Measurements from ENCODE around the gene CCSER2. TPM values are rescaled to one million over a fixed set of nuclear protein-coding genes. Genes with fewer than 3 reads are reported as not detected.

Gene CCSER2
- total RNA-seq, 2 experiments from 2014 or later = 80.2 to 87.9 TPM

DNA sequence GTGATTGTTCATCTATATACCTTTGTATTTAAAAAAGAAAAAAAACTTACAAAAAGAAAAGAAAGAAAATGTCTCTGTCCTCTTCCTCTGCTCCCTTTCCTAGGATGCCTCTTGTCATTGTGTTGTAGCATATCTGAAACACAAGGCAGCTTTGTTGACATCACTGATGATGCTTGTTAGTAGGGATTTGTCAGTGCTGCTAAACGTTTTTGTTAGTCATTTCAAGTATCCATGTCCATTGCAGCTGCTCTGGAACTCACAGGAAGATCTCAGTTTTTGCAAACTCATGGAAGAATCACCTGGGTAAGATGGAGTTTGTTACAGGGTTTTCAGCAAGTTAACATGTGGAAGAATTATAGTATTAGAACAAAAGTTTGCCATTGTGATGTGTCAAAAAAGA, 123.6 kb downstream of the CCSER2 start:
- POLR2A ChIA-PET = no interaction called here
- no peak for DNase-seq
- Mint-ChIP-seq H3K36me3 (ENCODE audit: low read depth) (peaks cover 47% of the 10 kb centered on the region), H3K4me3 (no peak overlapping the region), H3K4me1 (no peaks in the 10 kb centered on the region), H3K27me3 (no peaks in the 10 kb centered on the region), H3K27ac (no peak overlapping the region), H3K9me3 (no peaks in the 10 kb centered on the region)
- CTCF ChIA-PET = no interaction called here

- peaks cover 41% of the 10 kb centered on the region for H3K36me3 Mint-ChIP-seq (ENCODE audit: low read depth)
- no peak overlapping the region for H3K27ac Mint-ChIP-seq
- no peak for DNase-seq
- POLR2A ChIA-PET = no interaction called here
- CTCF ChIA-PET = interaction anchor here (0.6 to 1.3 kb wide), 2 partner anchors 23 to 125 kb away, joined by 3 read pairs; no protein-coding TSS in a partner anchor
- no peaks in the 10 kb centered on the region for H3K4me1 Mint-ChIP-seq
- no peaks in the 10 kb centered on the region for H3K9me3 Mint-ChIP-seq
- H3K4me3 Mint-ChIP-seq = no peak overlapping the region
- H3K27me3 Mint-ChIP-seq = no peaks in the 10 kb centered on the region
These were observed 124.9 kb downstream of the CCSER2 start for GRCh38 chr10:84453303-84453702.

DNA sequence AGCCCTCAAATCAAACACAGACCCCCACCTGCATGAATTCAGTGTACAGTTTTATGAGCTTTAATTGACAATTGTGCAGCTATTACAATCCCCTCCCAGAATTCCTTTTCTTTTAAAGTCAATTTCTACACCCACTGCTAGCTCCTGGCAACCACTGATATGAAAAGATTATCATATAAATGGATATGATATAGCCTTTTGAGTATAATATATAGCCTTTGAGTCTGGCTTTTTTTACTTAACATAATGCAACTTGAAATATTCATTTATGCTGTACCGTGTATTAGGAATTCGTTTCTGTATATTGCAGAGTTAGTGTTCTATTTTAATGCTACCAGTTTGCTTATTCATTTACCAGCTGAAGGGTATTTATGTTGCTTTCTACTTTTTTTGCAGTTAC, 127.7 kb downstream of the CCSER2 start:
- POLR2A ChIA-PET = no interaction called here
- Mint-ChIP-seq H3K27ac (no peak overlapping the region), H3K4me3 (no peak overlapping the region), H3K36me3 (ENCODE audit: low read depth) (peaks cover 50% of the 10 kb centered on the region), H3K9me3 (peaks cover 3% of the 10 kb centered on the region), H3K27me3 (no peaks in the 10 kb centered on the region), H3K4me1 (no peaks in the 10 kb centered on the region)
- no peak for DNase-seq
- CTCF ChIA-PET = interaction anchor here (0.7 kb wide), 1 partner anchor 33 kb away, joined by 3 read pairs; no protein-coding TSS in a partner anchor

DNA sequence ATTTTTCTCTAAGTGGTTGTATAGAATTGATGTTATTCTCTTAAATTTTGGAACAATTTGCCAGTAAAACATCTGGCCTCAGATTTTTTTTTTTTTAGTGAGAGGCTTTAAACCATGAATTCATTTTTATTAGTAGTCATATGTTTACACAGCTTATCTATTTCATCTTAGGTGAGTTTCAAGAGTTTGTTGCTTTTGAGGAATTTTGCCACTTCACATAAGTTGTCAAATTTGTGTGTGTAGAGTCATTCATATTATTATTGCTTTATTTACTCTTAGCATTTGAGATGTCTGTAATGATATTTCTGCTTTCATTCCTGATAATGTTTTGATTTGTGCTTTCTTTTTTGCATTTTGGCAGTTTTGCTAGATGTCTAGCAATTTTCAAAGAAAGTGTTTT, 132.1 kb downstream of the CCSER2 start:
- peaks cover 49% of the 10 kb centered on the region for H3K36me3 Mint-ChIP-seq (ENCODE audit: low read depth)
- no peak overlapping the region for H3K27ac Mint-ChIP-seq
- ChIA-PET CTCF (no interaction called here), POLR2A (no interaction called here)
- no peaks in the 10 kb centered on the region for H3K27me3 Mint-ChIP-seq
- no peaks in the 10 kb centered on the region for H3K4me1 Mint-ChIP-seq
- no peak overlapping the region for H3K4me3 Mint-ChIP-seq
- peaks cover 3% of the 10 kb centered on the region for H3K9me3 Mint-ChIP-seq
- DNase-seq = no peak

DNA sequence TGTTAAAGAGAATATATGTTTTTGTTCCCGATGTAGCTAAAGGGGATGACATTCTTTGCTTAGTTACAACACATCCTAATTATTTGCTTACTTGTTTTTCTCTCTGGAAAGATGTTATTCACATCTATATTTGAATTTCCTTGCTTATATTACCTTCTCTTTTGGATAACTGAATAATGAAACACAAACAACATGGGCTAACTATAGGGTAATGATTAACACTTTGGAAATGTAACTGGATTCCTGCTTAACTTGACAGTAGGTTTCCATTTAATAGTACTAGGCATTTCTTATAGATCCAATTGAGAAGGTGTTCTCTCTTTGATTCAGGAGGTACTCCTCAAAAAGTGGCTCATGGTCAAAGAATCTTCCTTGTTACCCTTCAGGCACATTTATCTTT, 141.1 kb downstream of the CCSER2 start:
- no peak for DNase-seq
- H3K36me3 Mint-ChIP-seq (ENCODE audit: low read depth) = peaks cover 40% of the 10 kb centered on the region
- H3K27me3 Mint-ChIP-seq = no peaks in the 10 kb centered on the region
- no peaks in the 10 kb centered on the region for H3K9me3 Mint-ChIP-seq
- ChIA-PET POLR2A (no interaction called here), CTCF (interaction anchor here (0.8 to 1.7 kb wide), 2 partner anchors 40 to 68 kb away, joined by 3 to 6 read pairs; no protein-coding TSS in a partner anchor)
- no peaks in the 10 kb centered on the region for H3K4me1 Mint-ChIP-seq
- no peak overlapping the region for H3K27ac Mint-ChIP-seq
- no peak overlapping the region for H3K4me3 Mint-ChIP-seq

DNA sequence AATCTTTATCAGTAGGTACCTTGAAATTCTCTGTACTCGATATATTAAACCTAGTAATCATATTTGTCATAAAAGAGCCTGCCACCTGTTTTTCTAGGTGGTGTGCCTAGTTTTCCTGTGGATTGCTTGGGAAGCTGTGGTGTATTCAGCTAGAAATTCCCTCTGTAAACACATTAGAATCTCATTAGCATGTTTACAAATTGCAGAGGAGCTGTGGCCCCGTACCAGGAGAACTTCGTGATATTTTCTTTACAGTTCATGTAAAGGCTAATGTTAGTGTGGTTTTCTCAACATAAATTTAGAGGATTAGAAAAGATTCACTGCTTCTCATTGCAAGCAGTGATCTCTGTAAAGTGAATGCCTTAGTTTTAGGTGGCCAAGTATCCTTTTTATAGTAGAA, 144.7 kb downstream of the CCSER2 start:
- DNase-seq = no peak
- H3K27ac Mint-ChIP-seq = no peak overlapping the region
- H3K4me1 Mint-ChIP-seq = peaks cover 5% of the 10 kb centered on the region
- POLR2A ChIA-PET = no interaction called here
- H3K4me3 Mint-ChIP-seq = no peak overlapping the region
- no peaks in the 10 kb centered on the region for H3K27me3 Mint-ChIP-seq
- CTCF ChIA-PET = no interaction called here
- H3K9me3 Mint-ChIP-seq = no peaks in the 10 kb centered on the region
- H3K36me3 Mint-ChIP-seq (ENCODE audit: low read depth) = peaks cover 24% of the 10 kb centered on the region

DNA sequence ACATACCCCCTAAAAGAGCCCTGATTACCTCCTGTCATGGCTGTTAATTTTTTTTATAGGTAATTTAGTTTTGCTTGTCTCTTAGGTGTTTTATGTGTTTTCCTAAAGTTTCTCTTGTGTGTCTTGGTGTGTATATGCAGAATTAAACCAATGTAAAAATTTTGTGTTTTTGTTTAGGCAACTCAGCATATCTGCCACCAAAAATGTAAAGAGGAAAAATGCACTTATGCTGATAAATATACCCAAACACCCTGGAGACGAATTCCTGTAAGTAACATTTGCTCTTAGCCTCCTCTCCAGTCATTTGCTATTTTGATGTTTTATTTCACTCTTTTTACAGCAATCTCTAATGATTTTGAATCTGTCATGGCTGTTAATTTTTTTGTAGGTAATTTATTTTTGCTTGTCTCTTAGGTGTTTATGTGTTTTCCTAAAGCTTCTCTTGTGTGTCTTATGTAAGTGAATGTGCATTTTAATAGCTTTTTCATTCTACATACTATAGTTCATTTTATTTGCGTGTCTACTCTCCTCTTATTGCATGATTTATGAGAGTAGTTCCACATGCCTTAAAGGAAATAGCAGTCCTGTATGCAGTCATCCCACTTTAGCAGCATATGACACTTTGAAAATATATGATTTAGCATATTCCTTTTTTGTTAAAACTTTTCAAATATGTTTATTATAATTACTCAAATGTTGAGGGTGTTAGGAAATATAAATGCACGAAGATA, 149.2 kb downstream of the CCSER2 start:
- DNase-seq = no peak
- H3K9me3 Mint-ChIP-seq = no peaks in the 10 kb centered on the region
- H3K36me3 Mint-ChIP-seq (ENCODE audit: low read depth) = peaks cover 29% of the 10 kb centered on the region
- H3K4me3 Mint-ChIP-seq = no peak overlapping the region
- H3K27me3 Mint-ChIP-seq = no peaks in the 10 kb centered on the region
- H3K27ac Mint-ChIP-seq = no peak overlapping the region
- CTCF ChIA-PET = interaction anchor here (0.9 to 2.5 kb wide), 2 partner anchors 48 to 60 kb away, joined by 3 to 8 read pairs; no protein-coding TSS in a partner anchor
- H3K4me1 Mint-ChIP-seq = peaks cover 11% of the 10 kb centered on the region
- POLR2A ChIA-PET = interaction anchor here (1.1 kb wide), 1 partner anchor 148 kb away, joined by 3 read pairs; no protein-coding TSS in a partner anchor

DNA sequence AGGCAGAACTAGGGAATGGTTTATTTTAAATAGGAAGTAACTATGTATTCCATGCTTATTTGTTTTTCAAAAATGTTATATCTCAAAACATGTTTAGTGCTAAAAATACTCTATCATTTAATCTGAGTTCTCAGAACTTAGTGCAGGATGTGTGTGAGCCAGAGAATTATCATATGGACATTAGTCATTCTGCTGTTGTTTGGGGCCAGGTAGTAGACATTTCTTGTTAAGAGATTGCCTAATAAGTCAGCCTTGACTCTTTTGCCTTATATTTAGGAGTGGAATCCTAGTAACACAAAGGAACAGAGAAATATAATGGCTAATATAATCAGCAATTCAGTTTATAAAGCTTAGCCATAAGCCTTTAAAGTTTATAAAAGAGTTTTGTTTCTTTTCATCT, 149.8 kb downstream of the CCSER2 start:
- H3K36me3 Mint-ChIP-seq (ENCODE audit: low read depth) = peaks cover 29% of the 10 kb centered on the region
- peaks cover 11% of the 10 kb centered on the region for H3K4me1 Mint-ChIP-seq
- no peak overlapping the region for H3K4me3 Mint-ChIP-seq
- ChIA-PET CTCF (interaction anchor here (0.9 to 2.5 kb wide), 2 partner anchors 16 to 48 kb away, joined by 3 to 8 read pairs; no protein-coding TSS in a partner anchor), POLR2A (no interaction called here)
- H3K27me3 Mint-ChIP-seq = no peaks in the 10 kb centered on the region
- no peak for DNase-seq
- H3K27ac Mint-ChIP-seq = no peak overlapping the region
- no peaks in the 10 kb centered on the region for H3K9me3 Mint-ChIP-seq

DNA sequence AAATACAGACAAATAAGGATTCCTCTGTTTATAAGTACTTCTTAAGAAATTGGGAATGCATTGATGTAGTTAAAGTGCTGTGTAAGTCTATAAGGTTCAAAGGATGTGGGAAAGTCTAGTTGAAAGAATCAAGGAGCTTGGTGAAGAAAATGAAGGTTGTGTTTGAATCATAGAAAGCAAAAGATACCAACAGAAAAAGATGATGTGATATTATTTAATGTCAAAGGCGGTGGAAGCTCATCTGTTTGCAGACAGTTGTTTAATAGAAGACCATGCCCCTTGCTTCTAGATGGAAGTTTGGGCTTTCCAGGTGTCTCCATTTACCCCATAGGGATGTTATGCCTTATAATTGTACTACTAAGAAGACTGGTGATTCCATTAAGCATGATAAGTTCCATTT, 150.3 kb downstream of the CCSER2 start:
- peaks cover 11% of the 10 kb centered on the region for H3K4me1 Mint-ChIP-seq
- CTCF ChIA-PET = interaction anchor here (0.9 to 2.5 kb wide), 2 partner anchors 17 to 49 kb away, joined by 3 to 8 read pairs; no protein-coding TSS in a partner anchor
- peaks cover 29% of the 10 kb centered on the region for H3K36me3 Mint-ChIP-seq (ENCODE audit: low read depth)
- H3K27me3 Mint-ChIP-seq = no peaks in the 10 kb centered on the region
- no peaks in the 10 kb centered on the region for H3K9me3 Mint-ChIP-seq
- no peak for DNase-seq
- H3K4me3 Mint-ChIP-seq = no peak overlapping the region
- POLR2A ChIA-PET = no interaction called here
- no peak overlapping the region for H3K27ac Mint-ChIP-seq

DNA sequence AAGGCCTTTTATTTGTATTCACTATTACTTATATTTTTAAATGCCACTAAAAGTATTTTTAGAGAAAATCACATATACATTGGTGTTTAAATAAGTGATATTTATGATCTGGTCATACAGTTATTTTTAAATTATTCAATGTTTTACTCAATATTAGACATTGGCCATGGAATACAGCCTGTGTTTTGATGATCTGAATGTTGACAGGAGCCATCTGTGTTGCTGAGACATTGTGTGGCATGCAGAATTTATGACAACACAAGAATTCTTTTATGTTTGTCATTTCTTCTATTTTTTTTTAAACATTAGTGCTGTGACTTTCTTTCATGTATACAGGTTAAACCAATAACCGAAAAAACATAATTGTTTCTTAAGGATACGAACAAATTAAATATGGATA, 156.2 kb downstream of the CCSER2 start:
- H3K4me1 Mint-ChIP-seq = no peaks in the 10 kb centered on the region
- H3K27ac Mint-ChIP-seq = no peak overlapping the region
- POLR2A ChIA-PET = no interaction called here
- no peak for DNase-seq
- H3K4me3 Mint-ChIP-seq = no peak overlapping the region
- no peaks in the 10 kb centered on the region for H3K27me3 Mint-ChIP-seq
- CTCF ChIA-PET = no interaction called here
- H3K9me3 Mint-ChIP-seq = peaks cover 7% of the 10 kb centered on the region
- peaks cover 48% of the 10 kb centered on the region for H3K36me3 Mint-ChIP-seq (ENCODE audit: low read depth)

DNA sequence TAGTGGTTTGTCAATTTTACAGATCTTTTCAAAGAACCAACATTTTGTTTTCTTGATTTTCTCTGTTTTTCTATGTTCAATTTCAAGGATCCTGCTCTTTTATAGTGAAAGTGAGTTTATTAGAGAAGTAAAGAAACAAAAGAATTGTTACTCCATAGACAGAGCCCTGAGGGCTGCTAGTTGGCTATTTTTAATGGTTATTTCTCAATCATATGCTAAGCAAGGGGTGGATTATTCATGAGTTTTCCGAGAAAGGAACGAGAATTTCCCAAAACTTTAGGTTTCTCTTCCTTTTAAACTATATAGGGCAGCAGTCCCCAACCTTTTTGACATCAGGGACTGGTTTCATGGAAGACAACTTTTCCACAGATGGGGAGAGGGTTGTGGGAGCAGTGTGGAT, 165.0 kb downstream of the CCSER2 start:
- ChIA-PET CTCF (no interaction called here), POLR2A (no interaction called here)
- no peaks in the 10 kb centered on the region for H3K27me3 Mint-ChIP-seq
- no peak overlapping the region for H3K4me3 Mint-ChIP-seq
- no peaks in the 10 kb centered on the region for H3K9me3 Mint-ChIP-seq
- no peak overlapping the region for H3K27ac Mint-ChIP-seq
- peaks cover 37% of the 10 kb centered on the region for H3K36me3 Mint-ChIP-seq (ENCODE audit: low read depth)
- H3K4me1 Mint-ChIP-seq = peaks cover 10% of the 10 kb centered on the region
- DNase-seq = no peak

GRCh38 chr10:84493951-84494848, 165.8 kb downstream of the CCSER2 start:
- ChIA-PET POLR2A (no interaction called here), CTCF (no interaction called here)
- Mint-ChIP-seq H3K4me1 (peaks cover 10% of the 10 kb centered on the region), H3K9me3 (no peaks in the 10 kb centered on the region), H3K27ac (no peak overlapping the region), H3K27me3 (no peaks in the 10 kb centered on the region), H3K36me3 (ENCODE audit: low read depth) (peaks cover 29% of the 10 kb centered on the region), H3K4me3 (no peak overlapping the region)
- no peak for DNase-seq

DNA sequence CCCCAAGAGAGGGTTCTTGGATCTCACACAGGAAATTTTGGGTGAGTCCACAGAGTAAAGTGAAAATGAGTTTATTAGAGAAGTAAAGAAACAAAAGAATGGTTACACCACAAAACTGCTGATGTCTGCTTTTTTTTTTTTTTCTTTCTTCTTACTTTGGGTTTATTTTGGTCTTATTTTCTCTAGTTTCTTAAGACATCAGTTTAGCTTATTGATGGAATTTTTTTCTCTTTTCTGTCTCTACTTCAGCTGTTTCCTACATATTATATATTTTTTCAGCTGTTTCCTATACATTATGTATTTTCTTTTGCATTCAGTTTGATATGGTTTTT, 166.4 kb downstream of the CCSER2 start:
- Mint-ChIP-seq H3K27ac (no peak overlapping the region), H3K4me1 (peaks cover 12% of the 10 kb centered on the region), H3K36me3 (ENCODE audit: low read depth) (peaks cover 25% of the 10 kb centered on the region), H3K4me3 (no peak overlapping the region), H3K27me3 (no peaks in the 10 kb centered on the region), H3K9me3 (no peaks in the 10 kb centered on the region)
- POLR2A ChIA-PET = no interaction called here
- CTCF ChIA-PET = no interaction called here
- DNase-seq = no peak
